PC-3 (cell line): Measurements from ENCODE around the gene CPA2. TPM values are rescaled to one million over a fixed set of nuclear protein-coding genes. Genes with fewer than 3 reads are reported as not detected.
"Not testable (repeated sequence)": the region's sequence is repeated elsewhere in the genome, so short reads cannot be mapped to it uniquely, and the experiment has no call there.

ENCODE experiments used
- ATAC-seq: fragments of 200-7000 bp; cut with Tn5 transposase; 2 replicates; pipeline ENCODE4 v1.9.1; 2020; ENCODE audit warnings: mild to moderate bottlenecking, moderate library complexity
- BruUV-seq: library from RNA; stranded (reverse); fragments of 400-500 nt; replicated peaks from 2 replicates; lab custom pipeline; 2021; lab: Mats Ljungman, UMichigan
- CTCF ChIA-PET: fragments of 300-600 bp; sonication (Branson Sonifier 250); formaldehyde crosslinking; loops from one replicate; lab custom pipeline; 2022; ENCODE audit warnings: antibody characterized with exemption; lab: Charles Lee
- POLR2A ChIA-PET: fragments of 300-600 bp; sonication (Branson Sonifier 250); formaldehyde crosslinking; loops from one replicate; lab custom pipeline; 2022; ENCODE audit warnings: antibody characterized with exemption; ENCODE audit not compliant: unreplicated experiment; lab: Charles Lee
- DNase-seq: peaks from one replicate; pipeline ENCODE4 v3.0.0-alpha.2; 2015
- H2AFZ ChIP-seq: fragments of 300-600 bp; sonication (generic); 2 replicates; pipeline ENCODE4 v1.6.0; 2016; ENCODE audit warnings: antibody characterized with exemption, low read length
- H3F3A ChIP-seq: fragments of 300-600 bp; sonication (generic); one replicate; pipeline ENCODE4 v1.6.0; 2017; ENCODE audit warnings: antibody characterized with exemption, low read length, control low read depth, mild to moderate bottlenecking; ENCODE audit not compliant: unreplicated experiment
- H3K27ac ChIP-seq: fragments of 300-600 bp; sonication (generic); 2 replicates; pipeline ENCODE4 v1.5.1; 2016; ENCODE audit warnings: mild to moderate bottlenecking, low read length
- H3K27me3 ChIP-seq: fragments of 300-600 bp; sonication (generic); 2 replicates; pipeline ENCODE4 v1.6.1; 2016; ENCODE audit warnings: low read length, mixed read lengths
- H3K36me3 ChIP-seq: fragments of 300-600 bp; sonication (generic); 2 replicates; pipeline ENCODE4 v1.6.1; 2016; ENCODE audit warnings: low read depth, mixed run types, low read length, mixed read lengths
- H3K4me1 ChIP-seq: fragments of 300-600 bp; sonication (generic); 2 replicates; pipeline ENCODE4 v1.5.1; 2016; ENCODE audit warnings: low read length; ENCODE audit not compliant: insufficient read depth
- H3K4me2 ChIP-seq: fragments of 300-600 bp; sonication (generic); 2 replicates; pipeline ENCODE4 v1.6.0; 2016; ENCODE audit warnings: low read length
- H3K4me3 ChIP-seq: fragments of 300-600 bp; sonication (generic); 2 replicates; pipeline ENCODE4 v1.5.1; 2016; ENCODE audit warnings: mild to moderate bottlenecking, low read length, mixed read lengths
- H3K79me2 ChIP-seq: fragments of 300-600 bp; sonication (generic); 2 replicates; pipeline ENCODE4 v1.6.1; 2017; ENCODE audit warnings: low read length, mixed read lengths
- H3K9ac ChIP-seq: fragments of 300-600 bp; sonication (generic); 2 replicates; pipeline ENCODE4 v1.6.0; 2016; ENCODE audit warnings: mild to moderate bottlenecking, low read length
- H3K9me2 ChIP-seq: fragments of 300-600 bp; sonication (generic); replicated peaks from 2 replicates; pipeline ENCODE4 v1.6.1; 2016; ENCODE audit warnings: mixed run types, low read length, mixed read lengths
- H3K9me3 ChIP-seq: fragments of 300-600 bp; sonication (generic); 2 replicates; pipeline ENCODE4 v1.6.1; 2016; ENCODE audit warnings: low read length, mixed read lengths
- H4K20me1 ChIP-seq: fragments of 300-600 bp; sonication (generic); 2 replicates; pipeline ENCODE4 v1.6.1; 2016; ENCODE audit warnings: low read length, mixed read lengths
- EZH2 ChIP-seq: fragments of 300-600 bp; sonication (generic); IDR thresholded peaks from one replicate; pipeline ENCODE4 v1.6.1; 2017; ENCODE audit warnings: antibody characterized with exemption, mild to moderate bottlenecking, low read length; ENCODE audit not compliant: unreplicated experiment
- EZH2phosphoT487 ChIP-seq: fragments of 300-600 bp; sonication (generic); IDR thresholded peaks from 2 replicates; pipeline ENCODE4 v1.6.1; 2018; ENCODE audit warnings: mild to moderate bottlenecking, antibody characterized with exemption, low read length, borderline replicate concordance
- intact Hi-C: fragments of 100-400 bp; cut with micrococcal nuclease; formaldehyde crosslinking; loops from 2 replicates; pipeline ENCODE4 v1.9.0; 2023
- total RNA-seq: library from RNA; depleted of rRNA; stranded (reverse); fragments of >200 nt; gene quantifications from 2 replicates; pipeline ENCODE4 v1.2.3, GENCODE V29; 2014
- TF ChIP-seq, protein P1 (sequence below): fragments of 300-600 bp; sonication (generic); conservative IDR thresholded peaks from 2 replicates; pipeline ENCODE4 v1.5.1; 2017; ENCODE audit warnings: antibody characterized with exemption, low read depth, mild to moderate bottlenecking, low read length

The CPA2 gene
- total RNA-seq, 1 experiment from 2014 or later, result not detected

DNA sequence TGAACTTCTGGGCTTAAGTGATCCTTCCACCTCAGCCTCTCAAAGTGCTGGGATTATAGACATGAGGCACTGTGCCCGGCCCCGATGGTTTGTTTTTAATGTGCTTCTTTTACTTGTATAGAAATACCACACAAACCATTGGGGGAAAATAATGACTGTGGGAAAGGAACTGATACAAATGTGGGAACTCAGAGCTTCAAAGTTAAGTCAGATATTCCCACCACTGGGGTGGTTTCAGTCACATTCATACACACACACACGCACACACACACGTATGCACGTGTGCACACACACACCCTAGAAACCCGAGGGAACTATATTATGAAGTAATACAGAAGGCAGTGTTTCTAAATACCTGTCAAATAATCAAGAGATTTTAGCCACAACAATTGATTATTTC, 43.3 kb downstream of the CPA2 start:
- Histone ChIP-seq H3K4me2 (no peak overlapping the region), H3K79me2 (no peaks in the 10 kb centered on the region), H3K9me3 (no peaks in the 10 kb centered on the region), H3K4me1 (no peaks in the 10 kb centered on the region), H3K36me3 (no peaks in the 10 kb centered on the region), H3K27me3 (no peaks in the 10 kb centered on the region), H2AFZ (no peak overlapping the region), H3K4me3 (no peak overlapping the region), H3K9me2 (no peaks in the 10 kb centered on the region), H3K27ac (no peak overlapping the region), H4K20me1 (no peaks in the 10 kb centered on the region), H3F3A (no peaks in the 10 kb centered on the region), H3K9ac (no peak overlapping the region)
- ChIA-PET POLR2A (no interaction called here), CTCF (no interaction called here)
- ATAC-seq (no peak), DNase-seq (no peak)
- intact Hi-C loops, result no loop called here
- BruUV-seq, result no TSS peak
- TF ChIP-seq, protein P1, sequence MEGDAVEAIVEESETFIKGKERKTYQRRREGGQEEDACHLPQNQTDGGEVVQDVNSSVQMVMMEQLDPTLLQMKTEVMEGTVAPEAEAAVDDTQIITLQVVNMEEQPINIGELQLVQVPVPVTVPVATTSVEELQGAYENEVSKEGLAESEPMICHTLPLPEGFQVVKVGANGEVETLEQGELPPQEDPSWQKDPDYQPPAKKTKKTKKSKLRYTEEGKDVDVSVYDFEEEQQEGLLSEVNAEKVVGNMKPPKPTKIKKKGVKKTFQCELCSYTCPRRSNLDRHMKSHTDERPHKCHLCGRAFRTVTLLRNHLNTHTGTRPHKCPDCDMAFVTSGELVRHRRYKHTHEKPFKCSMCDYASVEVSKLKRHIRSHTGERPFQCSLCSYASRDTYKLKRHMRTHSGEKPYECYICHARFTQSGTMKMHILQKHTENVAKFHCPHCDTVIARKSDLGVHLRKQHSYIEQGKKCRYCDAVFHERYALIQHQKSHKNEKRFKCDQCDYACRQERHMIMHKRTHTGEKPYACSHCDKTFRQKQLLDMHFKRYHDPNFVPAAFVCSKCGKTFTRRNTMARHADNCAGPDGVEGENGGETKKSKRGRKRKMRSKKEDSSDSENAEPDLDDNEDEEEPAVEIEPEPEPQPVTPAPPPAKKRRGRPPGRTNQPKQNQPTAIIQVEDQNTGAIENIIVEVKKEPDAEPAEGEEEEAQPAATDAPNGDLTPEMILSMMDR, result no peak
- TF ChIP-seq EZH2, result no peak
- no peak for TF ChIP-seq EZH2phosphoT487

DNA sequence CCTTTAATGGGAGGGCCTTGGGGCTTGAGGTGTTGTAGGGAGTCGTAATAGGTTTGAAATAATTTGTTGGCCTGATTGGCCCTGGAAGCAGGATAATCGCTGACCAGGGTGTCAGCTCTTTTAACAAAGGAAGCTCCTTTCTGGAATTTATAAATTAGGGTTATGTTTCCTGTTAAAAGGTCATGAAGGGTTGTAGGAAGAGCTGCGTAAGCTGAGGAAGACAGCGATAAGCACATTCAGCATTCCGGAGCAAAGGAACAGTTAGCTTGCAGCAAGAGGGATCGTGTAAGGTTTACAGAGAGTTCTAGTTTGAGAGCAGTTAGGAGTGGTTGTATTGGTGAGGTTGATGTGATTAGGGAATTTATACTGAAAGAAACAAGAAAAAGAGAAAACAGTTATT, 47.6 kb downstream of the CPA2 start:
- no peaks in the 10 kb centered on the region for H3K9me3 ChIP-seq
- no peaks in the 10 kb centered on the region for H4K20me1 ChIP-seq
- intact Hi-C loops, result no loop called here
- CTCF ChIA-PET, result no interaction called here
- H3K79me2 ChIP-seq, result no peaks in the 10 kb centered on the region
- H2AFZ ChIP-seq, result no peak overlapping the region
- no peak overlapping the region for H3K4me2 ChIP-seq
- POLR2A ChIA-PET, result no interaction called here
- no peaks in the 10 kb centered on the region for H3K36me3 ChIP-seq
- H3K9me2 ChIP-seq, result no peaks in the 10 kb centered on the region
- H3K27me3 ChIP-seq, result no peaks in the 10 kb centered on the region
- no peak for DNase-seq
- H3K4me3 ChIP-seq, result no peak overlapping the region
- BruUV-seq, result no TSS peak
- no peaks in the 10 kb centered on the region for H3K4me1 ChIP-seq
- H3F3A ChIP-seq, result no peaks in the 10 kb centered on the region
- H3K9ac ChIP-seq, result no peak overlapping the region
- ATAC-seq, result no peak
- H3K27ac ChIP-seq, result no peak overlapping the region
- no peak for TF ChIP-seq EZH2
- TF ChIP-seq, protein P1, result no peak
- no peak for TF ChIP-seq EZH2phosphoT487

DNA sequence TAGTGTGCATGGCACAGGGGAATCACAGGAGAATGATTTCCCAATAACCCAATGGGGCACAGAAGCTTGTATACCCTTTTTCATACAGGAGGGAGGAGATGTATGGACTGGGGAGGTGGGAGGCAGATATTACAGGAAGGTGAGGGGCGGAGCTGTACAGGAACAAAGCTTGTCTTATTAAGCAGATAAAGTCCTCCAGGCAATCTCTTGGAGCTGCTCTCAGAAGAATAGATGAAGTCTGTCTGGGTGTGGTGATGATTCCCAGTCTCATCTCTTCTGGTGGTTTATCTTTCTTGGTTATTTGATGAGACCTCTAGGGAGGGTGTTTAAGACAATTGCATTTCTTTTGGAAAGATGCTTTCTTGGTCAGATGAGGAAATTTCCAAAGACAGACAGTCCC, 52.9 kb downstream of the CPA2 start:
- no TSS peak for BruUV-seq
- Histone ChIP-seq H3F3A (no peaks in the 10 kb centered on the region), H3K4me1 (peaks cover 6% of the 10 kb centered on the region; the same call in 1 of the 2 replicates), H3K9me2 (no peaks in the 10 kb centered on the region), H3K9ac (no peak overlapping the region), H3K27me3 (no peaks in the 10 kb centered on the region), H3K9me3 (no peaks in the 10 kb centered on the region), H3K27ac (no peak overlapping the region), H2AFZ (no peak overlapping the region), H3K36me3 (no peaks in the 10 kb centered on the region), H3K4me2 (no peak overlapping the region), H3K4me3 (no peak overlapping the region), H4K20me1 (no peaks in the 10 kb centered on the region), H3K79me2 (no peaks in the 10 kb centered on the region)
- ChIA-PET POLR2A (no interaction called here), CTCF (no interaction called here)
- TF ChIP-seq EZH2phosphoT487 (no peak), EZH2 (no peak)
- TF ChIP-seq, protein P1, result no peak
- ATAC-seq, result no peak
- intact Hi-C loops, result no loop called here
- no peak for DNase-seq

DNA sequence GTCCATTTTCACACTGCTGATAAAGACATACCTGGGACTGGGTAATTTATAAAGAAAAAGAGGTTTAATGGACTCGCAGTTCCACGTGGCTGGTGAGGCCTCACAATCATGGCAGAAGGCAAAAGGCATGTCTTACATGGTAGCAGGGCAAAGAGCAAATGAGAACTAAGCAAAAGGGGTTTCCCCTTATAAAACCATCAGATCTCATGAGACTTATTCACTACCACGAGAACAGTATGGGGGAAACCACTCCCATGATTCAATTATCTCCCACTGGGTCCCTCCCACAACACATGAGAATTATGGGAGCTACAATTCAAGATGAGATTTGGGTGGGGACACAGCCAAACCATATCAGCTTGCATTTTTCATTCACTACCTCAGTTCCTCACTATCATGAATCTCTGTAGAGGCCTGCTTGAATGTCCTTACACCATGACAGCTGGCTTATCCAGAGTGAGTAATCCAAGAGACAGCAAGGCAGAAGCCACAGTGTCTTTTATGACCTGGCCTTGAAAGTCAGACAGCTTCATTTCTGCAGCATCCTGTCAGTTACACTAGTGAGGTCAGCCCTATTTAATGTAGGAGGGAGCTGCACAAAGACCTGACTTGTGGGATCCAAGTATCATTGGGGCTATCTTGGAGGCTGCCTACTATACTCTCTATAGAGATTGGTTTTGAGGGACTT, 55.0 kb downstream of the CPA2 start:
- H3K9me3 ChIP-seq, BruUV-seq, H3K9me2 ChIP-seq, H3K4me2 ChIP-seq, H3K9ac ChIP-seq, ATAC-seq, H3K27ac ChIP-seq, CTCF ChIA-PET, H3K4me3 ChIP-seq, intact Hi-C loops, H2AFZ ChIP-seq, H3K79me2 ChIP-seq, H3F3A ChIP-seq, DNase-seq, H3K4me1 ChIP-seq, H3K36me3 ChIP-seq, H3K27me3 ChIP-seq, H4K20me1 ChIP-seq: not testable (repeated sequence)
- POLR2A ChIA-PET, result interaction anchor here (0.6 kb wide), 1 partner anchor 688 kb away, joined by 4 read pairs; no protein-coding TSS in a partner anchor
